ENCODE data around the gene GPR32.
"Not testable (repeated sequence)": the region's sequence is repeated elsewhere in the genome, so short reads cannot be mapped to it uniquely, and the experiment has no call there.

GPR32 gene

DNA sequence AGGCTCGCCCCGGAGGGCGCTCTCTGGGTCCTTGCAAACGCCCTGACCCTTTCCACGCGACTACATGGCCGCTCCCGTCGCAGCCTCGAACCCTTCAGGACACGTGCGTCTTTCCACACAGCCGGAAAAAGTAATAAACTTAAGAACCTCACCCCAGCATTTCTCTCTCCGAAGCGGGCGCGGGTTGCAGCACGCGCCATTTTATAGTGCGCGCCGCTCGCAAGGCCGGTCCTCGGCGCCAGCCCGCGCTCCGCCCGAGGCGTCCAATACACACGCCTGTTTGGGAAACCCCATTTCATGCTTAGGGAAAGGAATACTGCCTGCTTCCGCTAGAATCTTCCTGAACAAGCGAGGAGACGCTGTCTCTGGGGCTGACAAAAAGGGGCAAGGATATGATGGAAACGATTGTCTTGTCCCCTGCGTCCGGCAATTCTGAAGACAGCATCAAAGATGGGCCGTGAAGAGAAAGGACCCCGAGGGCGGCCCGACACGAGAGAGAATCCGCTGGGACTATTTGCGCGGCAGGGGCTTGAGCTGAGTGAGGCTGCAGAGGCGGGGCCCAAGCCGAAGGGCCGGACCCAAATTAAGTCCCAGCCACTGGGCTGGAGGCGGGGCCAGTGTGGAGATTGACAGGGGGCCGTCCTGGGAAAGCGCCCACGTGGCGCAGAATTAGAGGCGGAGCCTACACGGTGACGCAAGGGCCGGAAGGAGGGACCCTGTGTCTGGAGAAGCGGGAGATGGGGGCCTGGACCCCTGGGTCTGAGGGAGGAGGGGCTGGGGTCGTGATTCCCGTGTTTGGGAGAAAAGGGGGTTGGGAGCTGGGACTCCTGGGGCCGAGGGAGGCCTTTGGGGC, 34.4 kb downstream of the GPR32 start:
- DNase-seq = peak; percentile 99

DNA sequence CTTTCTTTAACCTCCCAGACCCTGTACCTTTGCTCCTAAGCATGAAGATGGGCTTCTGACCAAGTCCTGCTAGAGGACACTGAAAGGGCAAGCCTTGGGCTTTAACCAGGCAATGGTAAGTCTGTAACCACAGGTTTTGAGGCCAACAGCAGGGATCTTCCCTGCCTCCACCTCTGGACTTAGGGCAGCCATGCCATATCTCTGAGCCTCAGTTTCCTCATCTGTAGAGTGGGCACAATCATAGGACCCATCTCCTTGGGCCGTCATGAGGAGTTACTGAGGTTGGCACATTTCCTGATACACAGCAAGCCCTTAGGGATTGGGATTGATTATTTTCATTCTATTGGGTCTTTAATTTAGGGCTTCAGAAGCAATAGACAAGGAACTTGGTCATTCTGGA, 38.6 kb downstream of the GPR32 start:
- no peak for DNase-seq

DNA sequence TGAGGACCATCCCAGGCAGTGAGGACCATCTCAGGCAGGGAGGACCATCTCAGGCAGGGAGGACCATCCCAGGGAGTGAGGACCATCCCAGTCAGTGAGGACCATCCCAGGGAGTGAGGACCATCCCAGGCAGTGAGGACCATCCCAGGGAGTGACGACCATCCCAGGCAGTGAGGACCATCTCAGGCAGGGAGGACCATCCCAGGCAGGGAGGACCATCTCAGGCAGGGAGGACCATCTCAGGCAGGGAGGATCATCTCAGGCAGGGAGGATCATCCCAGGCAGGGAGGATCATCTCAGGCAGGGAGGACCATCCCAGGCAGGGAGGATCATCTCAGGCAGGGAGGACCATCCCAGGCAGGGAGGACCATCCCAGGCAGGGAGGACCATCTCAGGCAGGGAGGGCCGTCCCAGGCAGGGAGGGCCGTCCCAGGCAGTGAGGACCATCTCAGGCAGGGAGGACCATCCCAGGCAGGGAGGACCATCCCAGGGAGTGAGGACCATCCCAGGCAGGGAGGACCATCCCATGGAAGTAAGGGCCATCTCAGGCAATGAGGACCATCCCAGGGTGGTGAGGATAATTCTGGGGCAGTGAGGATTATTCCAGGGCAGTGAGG, 41.5 kb downstream of the GPR32 start:
- not testable (repeated sequence) for DNase-seq

DNA sequence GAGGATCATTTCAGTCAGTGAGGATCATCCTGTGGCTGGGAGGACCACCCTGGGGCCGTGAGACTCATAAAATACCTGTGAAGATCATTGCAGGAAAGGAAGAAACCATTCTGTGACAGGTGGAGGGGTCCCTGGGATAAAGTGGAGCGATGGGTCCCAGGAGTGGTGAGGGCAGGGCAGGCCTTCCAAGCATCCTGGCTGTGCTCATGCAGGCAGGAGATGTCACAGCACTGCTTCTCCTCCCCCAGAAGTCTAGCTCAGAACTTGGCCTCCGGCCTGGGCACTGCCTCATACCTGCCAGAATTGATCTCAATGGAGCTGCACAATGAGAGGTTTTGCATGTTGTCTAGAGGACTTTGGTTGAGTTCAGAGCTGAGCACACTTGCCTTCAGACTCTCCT, 42.2 kb downstream of the GPR32 start:
- no peak for DNase-seq

DNA sequence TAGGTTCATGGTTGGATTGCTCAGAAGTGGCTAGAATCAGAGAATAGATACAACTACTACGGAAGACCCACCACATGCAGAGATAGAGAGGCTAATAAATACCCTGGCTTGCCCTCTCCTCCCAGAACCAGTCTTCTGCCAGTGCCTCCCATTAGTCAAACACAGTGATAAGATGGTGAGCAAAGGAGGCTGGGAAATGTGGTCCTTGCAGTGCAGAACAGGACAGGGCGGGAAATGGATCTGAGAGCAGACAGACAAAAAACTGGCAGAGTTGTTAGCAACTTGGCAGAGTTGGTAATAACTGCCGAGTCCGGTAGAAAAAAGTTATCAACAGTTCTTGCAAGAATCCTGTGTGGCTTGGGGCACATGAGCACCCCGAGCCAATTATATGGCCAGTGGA, 44.6 kb downstream of the GPR32 start:
- DNase-seq = no peak

DNA sequence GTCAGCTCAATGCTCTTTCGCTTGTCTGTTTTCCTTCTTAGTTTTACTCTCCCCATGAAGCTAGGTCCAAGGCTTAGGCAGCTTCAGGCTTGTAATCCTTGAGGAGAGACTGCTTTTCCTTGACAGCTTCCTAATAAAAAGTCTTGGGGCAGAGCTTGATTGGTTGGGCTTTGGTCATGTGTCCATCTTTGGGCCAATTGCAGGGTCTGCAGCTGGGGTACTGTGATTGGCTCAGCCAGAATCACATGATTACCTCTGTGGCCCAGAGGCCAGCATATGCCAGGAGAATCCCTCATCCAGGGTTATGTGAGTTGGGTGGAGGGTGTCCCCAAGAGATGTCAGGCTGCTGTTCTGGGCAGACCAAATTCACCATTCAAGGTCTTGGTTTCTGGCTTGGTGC, 45.2 kb downstream of the GPR32 start:
- no peak for DNase-seq

DNA sequence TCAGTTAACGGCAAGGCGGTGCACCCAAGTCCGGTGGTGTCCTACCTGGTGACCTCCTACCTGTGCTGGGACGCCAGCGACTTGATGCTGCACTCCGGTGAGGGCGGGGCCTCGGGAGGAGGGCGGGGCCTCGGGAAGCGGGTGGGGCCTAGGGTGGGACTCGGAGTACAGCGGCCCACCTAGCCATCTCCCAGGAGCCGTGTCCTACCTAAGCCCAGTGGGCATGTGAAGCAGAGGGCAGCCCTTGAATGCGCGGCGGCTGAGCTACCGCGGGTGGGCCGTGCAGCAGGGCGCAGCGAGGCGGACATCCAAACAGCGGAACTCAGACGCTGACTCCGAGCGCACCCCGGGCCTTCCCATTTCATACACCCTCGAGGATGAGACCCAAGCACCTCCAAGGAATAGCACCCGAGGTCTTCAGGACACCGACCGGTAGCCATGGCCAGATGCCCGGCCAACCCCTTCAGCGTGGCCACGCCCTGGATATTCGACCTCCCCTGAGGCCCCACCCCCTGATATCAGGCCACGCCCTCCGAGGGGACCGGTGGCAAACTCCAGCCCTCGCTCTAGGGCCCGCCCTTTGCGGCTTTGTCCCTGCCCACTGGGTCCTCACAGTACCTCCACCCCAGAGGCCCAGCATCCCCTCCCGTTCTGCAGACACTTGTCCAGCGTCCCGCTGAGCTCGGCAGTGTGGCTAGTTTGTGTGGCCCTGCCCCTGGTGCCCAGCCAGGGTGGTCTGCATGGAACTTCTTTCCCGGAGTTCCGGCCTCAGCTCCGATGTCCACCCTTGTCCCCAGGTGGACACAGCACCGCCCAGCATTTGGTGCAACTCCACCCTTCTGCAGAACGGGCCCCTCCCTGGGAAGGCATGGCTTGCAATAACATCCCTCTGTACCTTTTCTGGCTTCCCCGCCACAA, 47.9 kb downstream of the GPR32 start:
- DNase-seq = peak; percentile 69

DNA sequence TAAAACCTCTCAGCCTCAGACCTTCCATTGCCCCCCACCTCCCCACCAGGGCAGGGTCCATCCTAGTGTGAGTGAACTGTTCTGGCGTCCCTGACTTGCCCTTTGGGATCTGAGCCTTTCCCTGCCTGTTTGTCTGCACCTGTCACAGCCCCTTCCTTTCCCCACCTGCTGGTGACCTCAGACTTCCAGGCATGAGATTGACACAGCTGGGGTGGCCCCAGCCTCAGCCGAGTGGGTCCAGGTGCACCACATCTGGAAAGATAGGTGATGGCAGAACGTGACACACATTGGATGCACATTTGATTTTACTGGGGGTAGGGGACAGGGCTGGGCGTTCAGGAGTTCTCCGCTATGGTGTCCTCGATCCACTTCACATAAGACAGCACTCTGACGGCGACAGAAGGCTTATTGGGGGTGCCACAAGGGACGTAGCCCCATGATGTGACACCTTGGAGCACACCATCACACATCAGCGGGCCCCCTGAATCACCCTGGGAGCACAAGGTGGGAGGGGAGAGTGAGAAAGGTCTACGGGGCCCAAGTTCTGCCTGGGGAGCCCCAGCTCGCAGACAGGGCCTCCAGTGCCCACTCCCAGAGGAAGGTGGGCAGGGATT, 48.7 kb downstream of the GPR32 start:
- no peak for DNase-seq

DNA sequence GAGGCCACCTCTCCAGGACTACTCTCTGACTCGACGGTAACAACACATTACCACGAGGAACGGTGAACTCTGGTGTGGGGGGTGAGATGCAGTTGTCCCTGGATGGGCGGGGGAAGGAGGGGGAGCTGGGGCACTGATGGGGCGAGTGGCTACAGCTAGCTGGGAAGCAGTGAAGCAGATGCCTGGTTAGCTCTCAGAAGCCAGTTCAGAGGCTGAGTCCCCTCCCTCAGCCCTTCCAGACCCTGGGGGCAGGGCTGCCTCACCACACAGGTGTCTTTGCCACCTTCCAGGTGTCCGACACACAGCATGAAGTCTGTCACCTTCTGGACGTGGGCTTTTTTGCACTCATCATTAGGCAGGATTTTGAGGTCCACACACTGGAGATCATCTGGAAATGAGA, 49.4 kb downstream of the GPR32 start:
- DNase-seq = no peak

DNA sequence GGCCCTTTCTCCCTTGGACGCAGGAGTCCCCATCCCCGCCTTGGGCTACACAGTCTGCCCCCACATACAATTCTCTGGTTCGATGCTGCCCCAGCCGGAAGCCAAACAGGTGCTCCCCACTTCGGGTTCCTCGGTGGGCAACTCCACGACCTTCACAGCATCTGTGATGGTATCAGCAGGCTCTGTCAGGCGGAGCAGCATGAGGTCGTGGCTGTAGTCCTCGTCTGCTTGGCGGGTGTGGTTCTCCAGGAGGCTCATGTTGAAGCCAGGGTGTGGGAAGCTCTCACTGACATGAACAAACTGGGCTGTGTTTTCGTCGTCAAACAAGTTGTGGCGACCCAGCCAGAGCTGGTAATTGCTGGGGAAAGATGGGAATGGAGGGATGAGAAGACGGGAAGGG, 49.8 kb downstream of the GPR32 start:
- DNase-seq = no peak

DNA sequence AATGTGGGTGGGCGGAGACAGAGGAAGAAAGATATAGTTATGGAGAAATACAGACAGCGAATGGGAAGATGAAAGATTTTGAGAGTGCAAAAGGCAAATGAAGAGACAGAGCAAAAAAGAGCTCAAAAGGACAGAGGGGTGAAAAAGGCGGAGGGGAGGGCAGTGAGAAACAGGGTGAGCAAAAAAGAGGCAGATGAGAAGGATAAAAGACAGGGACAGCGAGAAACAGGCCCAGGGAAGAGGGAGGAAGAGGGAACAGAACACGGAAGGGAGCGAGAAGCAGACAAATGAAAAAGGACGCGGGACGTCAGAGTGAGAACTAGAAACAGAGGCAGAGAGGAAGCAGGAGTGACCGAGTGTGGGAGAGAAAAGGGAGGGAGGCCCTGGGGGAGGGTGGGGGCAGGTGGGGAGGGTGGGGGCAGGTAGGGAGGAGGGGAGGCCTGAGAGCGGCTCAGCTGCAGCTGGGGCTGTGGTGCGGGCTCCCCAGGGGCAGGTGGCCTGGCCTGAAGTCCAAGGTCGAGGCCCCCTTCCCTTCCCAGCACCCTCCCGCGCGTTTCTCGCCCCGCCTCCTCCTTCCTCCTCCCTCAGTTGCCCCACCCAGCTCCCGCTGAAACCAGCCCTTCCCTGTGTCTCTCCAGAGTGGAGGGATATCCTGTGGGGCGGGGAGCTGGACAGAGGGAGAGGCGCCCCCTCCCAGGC, 50.4 kb downstream of the GPR32 start:
- no peak for DNase-seq

DNA sequence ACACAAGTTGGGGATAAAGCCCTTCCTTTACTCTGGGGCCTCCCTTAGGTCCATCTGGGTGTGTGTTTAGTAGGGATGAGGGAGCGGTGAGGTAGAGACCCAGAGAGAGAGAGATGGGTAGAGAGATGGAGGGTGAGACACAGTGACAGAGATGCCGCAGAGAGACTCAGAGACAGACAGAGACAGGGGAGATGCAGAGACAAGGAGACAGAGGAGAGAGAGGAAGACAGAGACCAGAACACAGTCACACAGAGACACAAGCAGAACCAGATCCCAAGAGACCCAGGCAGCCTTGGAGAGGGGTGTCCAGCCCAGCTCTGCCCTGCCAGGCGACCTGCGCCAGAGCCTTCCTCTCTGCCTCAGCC, 51.0 kb downstream of the GPR32 start:
- no peak for DNase-seq

All from activated CD4-positive, alpha-beta T cell treated with anti-CD3 and anti-CD28 coated beads, Interleukin-2, amount 50 U/mL, for 16 hours (primary cell).